Tibial artery (tissue), 4 donors: Measurements from ENCODE around the gene CENPU.
"Not testable (repeated sequence)": the region's sequence is repeated elsewhere in the genome, so short reads cannot be mapped to it uniquely, and the experiment has no call there.

ENCODE experiments used
- DNase-seq, 2 donors: peaks; one replicate each; pipeline ENCODE4 v3.0.0-alpha.2; 2019
- H3K27ac ChIP-seq, 2 donors: fragments of 200-600 bp; sonication (generic) in 1 of 2; 1 replicate in 1 of 2; 2 replicates in 1 of 2; pipeline ENCODE4 v1.5.1; 2018 to 2019; ENCODE audit warnings: mild to moderate bottlenecking in 1 of 2
- H3K27me3 ChIP-seq, 2 donors: fragments of 200-600 bp; sonication (generic) in 1 of 2; one replicate each; pipeline versions ENCODE4 v1.5.1 to v1.6.0; 2016 to 2019
- H3K36me3 ChIP-seq, 3 donors: fragments of 200-600 bp; sonication (generic) in 2 of 3; one replicate each; pipeline ENCODE4 v1.5.1; 2016 to 2019; ENCODE audit warnings: mild to moderate bottlenecking in 2 of 3
- H3K4me1 ChIP-seq, 4 donors: fragments of 200-600 bp; sonication (generic) in 2 of 4; 1 replicate in 3 of 4; 2 replicates in 1 of 4; pipeline ENCODE4 v1.5.1; 2016 to 2019
- H3K4me3 ChIP-seq, 2 donors: fragments of 200-600 bp; sonication (generic) in 1 of 2; 1 replicate in 1 of 2; 2 replicates in 1 of 2; pipeline ENCODE4 v1.5.1; 2018 to 2019; ENCODE audit warnings: mild to moderate bottlenecking in 2 of 2
- H3K9me3 ChIP-seq, 3 donors: fragments of 200-600 bp; sonication (generic) in 1 of 3; one replicate each; pipeline ENCODE4 v1.5.1; 2016 to 2019
- CTCF ChIP-seq, 2 experiments: fragments of 200-600 bp in 1 of 2; fragments of 450-650 bp in 1 of 2; IDR thresholded peaks; one replicate each; pipeline ENCODE4 v1.5.1; 2017 to 2019; ENCODE audit warnings: antibody characterized with exemption in 2 of 2, mild to moderate bottlenecking in 1 of 2, moderate library complexity in 1 of 2
- intact Hi-C: fragments of 100-400 bp; cut with DNase I; formaldehyde crosslinking; loops from one replicate; pipeline ENCODE4 v1.15.0; 2023; ENCODE audit warnings: low total_unique reads

Gene CENPU

GRCh38 chr4:184733654-184734524, at the start of gene CENPU:
Gene CENPU (minus strand): TSS chr4:184734096. CDS start chr4:184734062, 34 bp downstream.
- TF ChIP-seq CTCF (IDR thresholded peaks at IDR 0.05), result no peak
- H3K27ac ChIP-seq, result peak within 1 kb of the TSS; percentile 41 to 74
- DNase-seq, result peak; percentile 93 to 98
- peaks cover 0 to 11% (median 10%) of the 10 kb centered on the region in 4 donors for H3K4me1 ChIP-seq
- H3K27me3 ChIP-seq, result peaks cover 0 to 3% of the 10 kb centered on the region in 2 donors
- peak within 1 kb of the TSS; percentile 75 to 88 for H3K4me3 ChIP-seq
- intact Hi-C loops, result loop anchor here (5.0 kb wide), 1 partner anchor 87 kb away; the partner anchor contains the start of genes CASP3 and PRIMPOL
- H3K36me3 ChIP-seq, result no peaks in the 10 kb centered on the region
- no peaks in the 10 kb centered on the region for H3K9me3 ChIP-seq

- TF ChIP-seq CTCF (IDR thresholded peaks at IDR 0.05), result no peak
- Histone ChIP-seq H3K27ac (no peak overlapping the region), H3K4me3 (no peak overlapping the region), H3K9me3 (no peaks in the 10 kb centered on the region), H3K27me3 (no peaks in the 10 kb centered on the region), H3K36me3 (peaks cover 31 to 79% (median 56%) of the 10 kb centered on the region in 3 donors), H3K4me1 (no peaks in the 10 kb centered on the region)
- no peak for DNase-seq
- intact Hi-C loops, result no loop called here
These were observed 49.0 kb upstream of the CENPU start for GRCh38 chr4:184782731-184783373.

- H3K4me1 ChIP-seq, intact Hi-C loops, DNase-seq, H3K9me3 ChIP-seq, H3K27me3 ChIP-seq, H3K4me3 ChIP-seq, H3K27ac ChIP-seq: not testable (repeated sequence)
- peaks cover 15 to 50% (median 35%) of the 10 kb centered on the region in 3 donors for H3K36me3 ChIP-seq
These were observed 45.3 kb upstream of the CENPU start for GRCh38 chr4:184779160-184779559.

GRCh38 chr4:184778325-184778724, 44.4 kb upstream of the CENPU start:
- no peak for DNase-seq
- no peaks in the 10 kb centered on the region for H3K27me3 ChIP-seq
- intact Hi-C loops, result no loop called here
- peaks cover 14 to 48% (median 32%) of the 10 kb centered on the region in 3 donors for H3K36me3 ChIP-seq
- no peak for TF ChIP-seq CTCF (IDR thresholded peaks at IDR 0.05)
- no peak overlapping the region for H3K27ac ChIP-seq
- no peaks in the 10 kb centered on the region for H3K4me1 ChIP-seq
- H3K9me3 ChIP-seq, result no peaks in the 10 kb centered on the region
- H3K4me3 ChIP-seq, result no peak overlapping the region

- Histone ChIP-seq H3K36me3 (peaks cover 20 to 49% (median 30%) of the 10 kb centered on the region in 3 donors), H3K9me3 (no peaks in the 10 kb centered on the region), H3K4me1 (no peaks in the 10 kb centered on the region), H3K27ac (no peak overlapping the region), H3K27me3 (no peaks in the 10 kb centered on the region), H3K4me3 (no peak overlapping the region)
- no peak for TF ChIP-seq CTCF (IDR thresholded peaks at IDR 0.05)
- intact Hi-C loops, result no loop called here
- no peak for DNase-seq
These were observed 42.9 kb upstream of the CENPU start for GRCh38 chr4:184776821-184777220.
